ENCODE measurements around the gene ZBTB16. TPM values are rescaled to one million over a fixed set of nuclear protein-coding genes. Genes with fewer than 3 reads are reported as not detected.

The ZBTB16 gene
- total and polyA plus RNA-seq, 2 donors (not counting 3 experiments of a cell fraction or from before 2014, with no cell fraction given), result 9.8 to 20.3 TPM

- dilution Hi-C loops (cut with MboI; ENCODE audit: extremely low pct_ligation_motif_present, low sequenced_read_pairs) (loop anchor here (25.0 kb wide), 1 partner anchor 223 kb away; no protein-coding TSS in a partner anchor), intact Hi-C loops (cut with micrococcal nuclease) (loop anchor here (2.0 kb wide), 1 partner anchor 62 kb away; no protein-coding TSS in a partner anchor)
Observed at GRCh38 chr11:114260483-114260882, 201.0 kb downstream of the ZBTB16 start.

More at GRCh38 chr11:114260483-114260882, 201.0 kb downstream of the ZBTB16 start:
- no peak overlapping the region for H3K4me2 ChIP-seq (ENCODE audit: insufficient read depth, low read length)
- H3K36me3 ChIP-seq (ENCODE audit: control insufficient read depth in 2 of 2, extremely low read depth in 1 of 2, insufficient read depth in 2 of 2, low read length in 2 of 2), result no peaks in the 10 kb centered on the region
- FAIRE-seq, result no peak
- ChIA-PET POLR2A (no interaction called here), CTCF (interaction anchor here (0.7 to 11.9 kb wide), 43 partner anchors 9 to 454 kb away, joined by 3 to 539 read pairs (median 8); partner anchors contain the start of genes HTR3A, HTR3B and ZBTB16)
- H3K9ac ChIP-seq (replicated peaks; ENCODE audit: extremely low read depth, insufficient read depth, low read length), result no peak overlapping the region
- no peaks in the 10 kb centered on the region for H3K4me1 ChIP-seq (ENCODE audit: control insufficient read depth, extremely low read depth, insufficient read depth, low read length)
- H3K27ac ChIP-seq (ENCODE audit: insufficient read depth, low read depth, low read length), result no peak overlapping the region
- H2AFZ ChIP-seq (ENCODE audit: low read depth, low read length), result no peak overlapping the region
- BruUV-seq (replicated peaks), result no TSS peak
- H3K27me3 ChIP-seq (ENCODE audit: control insufficient read depth in 2 of 2, insufficient read depth in 2 of 2, low read length in 2 of 2), result peaks cover 9 to 13% of the 10 kb centered on the region in 2 experiments
- H3K9me3 ChIP-seq (replicated peaks; ENCODE audit: control insufficient read depth, insufficient read depth, low read length), result no peaks in the 10 kb centered on the region
- H4K20me1 ChIP-seq (replicated peaks; ENCODE audit: control insufficient read depth, extremely low read depth, insufficient read depth, low read length), result no peaks in the 10 kb centered on the region
- DNase-seq (ENCODE audit: low read depth, low spot score), result no peak
- no peak overlapping the region for H3K4me3 ChIP-seq (replicated peaks in 1 of 3; ENCODE audit: insufficient read depth in 1 of 3, low read depth in 1 of 3, low read length in 3 of 3)
- no peaks in the 10 kb centered on the region for H3K79me2 ChIP-seq (ENCODE audit: control insufficient read depth, insufficient read depth, low read length)
- no peaks in the 10 kb centered on the region for H3K9me1 ChIP-seq (replicated peaks; ENCODE audit: control insufficient read depth, extremely low read depth, insufficient read depth, low read length)
- no peak for TF ChIP-seq POLR2AphosphoS5 (IDR thresholded peaks at IDR 0.05; ENCODE audit: insufficient read depth, low read depth, low read length)
- no peak for TF ChIP-seq MYC (IDR thresholded peaks at IDR 0.05; ENCODE audit: low read depth, low read length)
- no peak for TF ChIP-seq MAX (IDR thresholded peaks at IDR 0.05; ENCODE audit: insufficient read depth, insufficient read length)
- no peak for TF ChIP-seq EZH2 (IDR thresholded peaks at IDR 0.05; ENCODE audit: borderline replicate concordance, low read depth, low read length, severe bottlenecking)
- no peak for TF ChIP-seq CTCF (IDR thresholded peaks at IDR 0.05; ENCODE audit: extremely low read depth in 1 of 2, insufficient read depth in 1 of 2, low read depth in 1 of 2, low read length in 2 of 2)

Data from endothelial cell of umbilical vein (primary cell).